K562 (cell line): ENCODE results near the gene HSPA1B. TPM values are rescaled to one million over a fixed set of nuclear protein-coding genes. Genes with fewer than 3 reads are reported as not detected.

Experiments used
- ATF4 ChIP-seq: fragments of 450-650 bp; formaldehyde crosslinking; IDR thresholded peaks from 2 replicates; pipeline ENCODE4 v1.4.0; 2022; ENCODE audit warnings: mild to moderate bottlenecking, moderate library complexity
- BRD9 ChIP-seq: fragments of 450-650 bp; IDR thresholded peaks from 2 replicates; pipeline ENCODE4 v1.6.1; 2018; ENCODE audit warnings: low read depth; ENCODE audit not compliant: partially characterized antibody
- CCNT2 ChIP-seq: IDR thresholded peaks from 2 replicates; pipeline ENCODE4 v1.6.1; 2011; ENCODE audit warnings: borderline replicate concordance, low read depth, mild to moderate bottlenecking, moderate library complexity, mixed read lengths, low read length; ENCODE audit not compliant: insufficient read length; ENCODE audit errors: extremely low read depth
- ELK1 ChIP-seq: sonication (generic); formaldehyde crosslinking; IDR thresholded peaks from 2 replicates; pipeline ENCODE4 v1.8.1; 2022; ENCODE audit warnings: missing genetic modification reagents
- FOXJ2 ChIP-seq: fragments of 200-800 bp; sonication (Bioruptor generic); IDR thresholded peaks from 2 replicates; pipeline ENCODE4 v1.6.1; 2016; ENCODE audit warnings: missing genetic modification characterization, missing compliant biosample characterization
- KAT7 ChIP-seq: sonication (generic); formaldehyde crosslinking; IDR thresholded peaks from 2 replicates; pipeline ENCODE4 v1.8.0; 2022; ENCODE audit warnings: missing genetic modification reagents, mild to moderate bottlenecking, borderline replicate concordance
- MAFG ChIP-seq: fragments of 450-650 bp; conservative IDR thresholded peaks from 2 replicates; pipeline ENCODE4 v1.6.1; 2016; ENCODE audit warnings: missing genetic modification characterization, missing compliant biosample characterization
- MED1 ChIP-seq: sonication (generic); formaldehyde crosslinking; IDR thresholded peaks from 2 replicates; pipeline ENCODE4 v1.8.1; 2023; ENCODE audit warnings: missing genetic modification reagents, borderline replicate concordance
- MEF2D ChIP-seq: conservative IDR thresholded peaks from 2 replicates; pipeline ENCODE4 v1.6.1; 2016; ENCODE audit warnings: low read depth, missing genetic modification characterization, missing compliant biosample characterization
- NCOA2 ChIP-seq, 2 experiments: fragments of 450-650 bp; IDR thresholded peaks; 2 replicates each; pipeline ENCODE4 v1.6.1; 2018; ENCODE audit warnings: mild to moderate bottlenecking in 2 of 2, moderate library complexity in 1 of 2; ENCODE audit not compliant: partially characterized antibody in 2 of 2
- PHTF2 ChIP-seq: fragments of 250-450 bp; sonication (Bioruptor Pico); IDR thresholded peaks from 2 replicates; pipeline ENCODE4 v1.5.0; 2021; ENCODE audit warnings: mild to moderate bottlenecking
- SOX6 ChIP-seq: fragments of 450-650 bp; IDR thresholded peaks from 2 replicates; pipeline ENCODE4 v1.6.1; 2014; ENCODE audit warnings: mild to moderate bottlenecking
- SRSF7 ChIP-seq: fragments of 200-400 bp; formaldehyde crosslinking; optimal IDR thresholded peaks from 2 replicates; pipeline ENCODE3; 2017; ENCODE audit warnings: mild to moderate bottlenecking, low read depth, low read length
- THRA ChIP-seq: fragments of 450-650 bp; IDR thresholded peaks from 2 replicates; pipeline ENCODE4 v1.6.1; 2017; ENCODE audit warnings: mild to moderate bottlenecking, moderate library complexity
- TOE1 ChIP-seq, 2 experiments: fragments of 450-650 bp in 1 of 2; sonication (generic) in 1 of 2; formaldehyde crosslinking in 1 of 2; IDR thresholded peaks; 2 replicates each; pipeline versions ENCODE4 v1.7.1 to v1.8.0; 2016 to 2022; ENCODE audit warnings: borderline replicate concordance in 2 of 2, mild to moderate bottlenecking in 2 of 2, antibody characterized with exemption in 1 of 2, inconsistent platforms in 1 of 2, low read depth in 1 of 2, missing genetic modification reagents in 1 of 2, moderate library complexity in 1 of 2
- TRIM25 ChIP-seq: fragments of 450-650 bp; IDR thresholded peaks from 2 replicates; pipeline ENCODE4 v1.7.0; 2016; ENCODE audit warnings: borderline replicate concordance
- ZNF253 ChIP-seq: fragments of 250-450 bp; sonication (Bioruptor Pico); conservative IDR thresholded peaks from 2 replicates; pipeline ENCODE4 v1.6.1; 2021; ENCODE audit warnings: mild to moderate bottlenecking
- ZNF347 ChIP-seq: fragments of 450-650 bp; formaldehyde crosslinking; IDR thresholded peaks from 2 replicates; pipeline ENCODE4 v1.4.0; 2020; ENCODE audit warnings: low read depth, mild to moderate bottlenecking, moderate library complexity
- ZNF655 ChIP-seq: fragments of 250-450 bp; sonication (Bioruptor Pico); IDR thresholded peaks from 2 replicates; pipeline ENCODE4 v1.5.0; 2021
- ZNF76 ChIP-seq: fragments of 250-450 bp; sonication (Bioruptor Pico); IDR thresholded peaks from 2 replicates; pipeline ENCODE4 v1.4.0; 2020; ENCODE audit warnings: mild to moderate bottlenecking, moderate library complexity, borderline replicate concordance
- polyA plus RNA-seq, 8 experiments: library from polyadenylated mRNA; depleted of rRNA in 4 of 8; stranded (reverse) in 5 of 8; unstranded in 3 of 8; fragments of >200 nt; fragmentation: Nextera tagmentation in 2 of 8; fragmentation: Illumina TruSeq in 1 of 8; extraction: Ambion mirVana in 2 of 8; extraction: Trizol in 1 of 8; gene quantifications; 2 replicates each; pipeline versions ENCODE4 v1.2.1 to v1.2.3, GENCODE V29; 2011 to 2014; ENCODE audit warnings: inconsistent platforms in 1 of 8, missing spikeins in 1 of 8
- total RNA-seq, 7 experiments: library from RNA; depleted of rRNA in 6 of 7; stranded (reverse); fragments of >200 nt in 6 of 7; fragmentation: Illumina TruSeq in 2 of 7; extraction: Trizol in 2 of 7; gene quantifications; 2 replicates each; pipeline versions ENCODE4 v1.2.1 to v1.2.3, GENCODE V29; 2011 to 2021; ENCODE audit warnings: low replicate concordance in 1 of 7

Gene HSPA1B
- total and polyA plus RNA-seq, 9 of the 15 experiments (the other 6 are each of a cell fraction or from before 2014, with no cell fraction given): 0.27 to 227 (median 51.2) TPM

GRCh38 chr6:31794866-31795615 is 32.5 kb upstream of the HSPA1B start (continued):
- TF ChIP-seq ZNF347 (CRISPR knock-in tag): no peak
- TF ChIP-seq NCOA2 (IDR thresholded peaks at IDR 0.05; ENCODE audit: partially characterized antibody in 2 of 2): no peak
- no peak for TF ChIP-seq CCNT2
- TF ChIP-seq SOX6: no peak
- TF ChIP-seq PHTF2 (CRISPR knock-in tag): no peak
- TF ChIP-seq ZNF655 (CRISPR knock-in tag): no peak
- no peak for TF ChIP-seq FOXJ2 (tag)
- TF ChIP-seq ELK1 (CRISPR knock-in tag): no peak
- no peak; the same call in 1 of the 2 replicates for TF ChIP-seq TOE1 (IDR thresholded peaks at IDR 0.05; ENCODE audit: borderline replicate concordance)
- no peak for TF ChIP-seq TOE1 (CRISPR knock-in tag; IDR thresholded peaks at IDR 0.05; ENCODE audit: borderline replicate concordance, low read depth)
- no peak for TF ChIP-seq MEF2D (tag)
- TF ChIP-seq SRSF7: no peak
- TF ChIP-seq THRA: no peak
- TF ChIP-seq TRIM25: peak; percentile 76; the same call in 1 of the 2 replicates
- TF ChIP-seq ATF4 (CRISPR knock-in tag): no peak
- peak; percentile 46; the same call in 1 of the 2 replicates for TF ChIP-seq KAT7 (CRISPR knock-in tag)
- no peak for TF ChIP-seq MED1 (CRISPR knock-in tag)
- no peak for TF ChIP-seq MAFG (tag)
- TF ChIP-seq BRD9: peak; percentile 79
- no peak for TF ChIP-seq ZNF76
- no peak for TF ChIP-seq ZNF253
